ENCODE results near the gene NOTCH1. TPM values are rescaled to one million over a fixed set of nuclear protein-coding genes. Genes with fewer than 3 reads are reported as not detected.

The NOTCH1 gene
- total and polyA plus RNA-seq, 2 donors (not counting 1 experiment from before 2014, with no cell fraction given): 3.3 to 10.9 TPM

DNA sequence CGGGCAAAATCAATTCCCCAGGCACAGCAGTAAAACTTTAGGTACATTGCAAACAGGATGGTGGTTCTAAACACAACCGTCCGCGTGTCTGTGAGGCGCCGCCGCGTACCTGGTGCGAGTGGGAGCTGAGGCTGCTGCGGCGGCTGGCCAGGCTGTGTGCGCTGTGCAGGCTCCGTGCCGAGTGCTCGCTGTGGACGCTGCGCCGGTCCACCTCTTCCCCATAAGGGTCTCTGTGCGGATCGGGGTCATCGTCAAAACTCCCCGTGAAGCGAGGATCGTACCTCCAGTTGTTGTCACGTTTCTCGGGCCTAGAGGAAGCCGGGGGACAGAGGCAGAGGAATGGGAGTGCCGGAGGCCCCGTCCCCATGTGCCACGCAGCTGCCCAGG, 79.7 kb downstream of the NOTCH1 start:
- H3K27me3 ChIP-seq (ENCODE audit: control insufficient read depth, insufficient read depth, low read length): no peaks in the 10 kb centered on the region
- no peaks in the 10 kb centered on the region for H4K20me1 ChIP-seq (ENCODE audit: control insufficient read depth, extremely low read depth, insufficient read depth, low read length)
- no peak overlapping the region for H3K9ac ChIP-seq (ENCODE audit: insufficient read depth, low read length)
- H2AFZ ChIP-seq (ENCODE audit: low read length): no peak overlapping the region
- no peaks in the 10 kb centered on the region for H3K9me3 ChIP-seq (ENCODE audit: control insufficient read depth, insufficient read depth, low read depth, low read length)
- TF ChIP-seq, protein P1, sequence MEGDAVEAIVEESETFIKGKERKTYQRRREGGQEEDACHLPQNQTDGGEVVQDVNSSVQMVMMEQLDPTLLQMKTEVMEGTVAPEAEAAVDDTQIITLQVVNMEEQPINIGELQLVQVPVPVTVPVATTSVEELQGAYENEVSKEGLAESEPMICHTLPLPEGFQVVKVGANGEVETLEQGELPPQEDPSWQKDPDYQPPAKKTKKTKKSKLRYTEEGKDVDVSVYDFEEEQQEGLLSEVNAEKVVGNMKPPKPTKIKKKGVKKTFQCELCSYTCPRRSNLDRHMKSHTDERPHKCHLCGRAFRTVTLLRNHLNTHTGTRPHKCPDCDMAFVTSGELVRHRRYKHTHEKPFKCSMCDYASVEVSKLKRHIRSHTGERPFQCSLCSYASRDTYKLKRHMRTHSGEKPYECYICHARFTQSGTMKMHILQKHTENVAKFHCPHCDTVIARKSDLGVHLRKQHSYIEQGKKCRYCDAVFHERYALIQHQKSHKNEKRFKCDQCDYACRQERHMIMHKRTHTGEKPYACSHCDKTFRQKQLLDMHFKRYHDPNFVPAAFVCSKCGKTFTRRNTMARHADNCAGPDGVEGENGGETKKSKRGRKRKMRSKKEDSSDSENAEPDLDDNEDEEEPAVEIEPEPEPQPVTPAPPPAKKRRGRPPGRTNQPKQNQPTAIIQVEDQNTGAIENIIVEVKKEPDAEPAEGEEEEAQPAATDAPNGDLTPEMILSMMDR (conservative IDR thresholded peaks at IDR 0.05 in 1 of 2, IDR thresholded peaks at IDR 0.05 in 1 of 2; ENCODE audit: low read depth in 1 of 2, low read length in 2 of 2): no peak
- TF ChIP-seq EZH2 (IDR thresholded peaks at IDR 0.05; ENCODE audit: low read length, missing control alignments): no peak
- no peak overlapping the region for H3K4me3 ChIP-seq (replicated peaks in 1 of 4; ENCODE audit: control extremely low read depth in 1 of 4, insufficient read depth in 1 of 4, low read depth in 3 of 4, low read length in 4 of 4)
- no peak overlapping the region for H3K27ac ChIP-seq (ENCODE audit: insufficient read depth, low read length)
- H3K4me2 ChIP-seq (ENCODE audit: extremely low read depth, insufficient read depth, low read length): no peak overlapping the region
- H3K4me1 ChIP-seq (ENCODE audit: control insufficient read depth, extremely low read depth, insufficient read depth, low read length): no peaks in the 10 kb centered on the region
- peaks cover 46% of the 10 kb centered on the region for H3K36me3 ChIP-seq (ENCODE audit: control insufficient read depth, insufficient read depth, low read length)
- peaks cover 10% of the 10 kb centered on the region for H3K79me2 ChIP-seq (ENCODE audit: control insufficient read depth, insufficient read depth, low read length)
- DNase-seq (ENCODE audit: low read depth in 2 of 2): no peak

DNA sequence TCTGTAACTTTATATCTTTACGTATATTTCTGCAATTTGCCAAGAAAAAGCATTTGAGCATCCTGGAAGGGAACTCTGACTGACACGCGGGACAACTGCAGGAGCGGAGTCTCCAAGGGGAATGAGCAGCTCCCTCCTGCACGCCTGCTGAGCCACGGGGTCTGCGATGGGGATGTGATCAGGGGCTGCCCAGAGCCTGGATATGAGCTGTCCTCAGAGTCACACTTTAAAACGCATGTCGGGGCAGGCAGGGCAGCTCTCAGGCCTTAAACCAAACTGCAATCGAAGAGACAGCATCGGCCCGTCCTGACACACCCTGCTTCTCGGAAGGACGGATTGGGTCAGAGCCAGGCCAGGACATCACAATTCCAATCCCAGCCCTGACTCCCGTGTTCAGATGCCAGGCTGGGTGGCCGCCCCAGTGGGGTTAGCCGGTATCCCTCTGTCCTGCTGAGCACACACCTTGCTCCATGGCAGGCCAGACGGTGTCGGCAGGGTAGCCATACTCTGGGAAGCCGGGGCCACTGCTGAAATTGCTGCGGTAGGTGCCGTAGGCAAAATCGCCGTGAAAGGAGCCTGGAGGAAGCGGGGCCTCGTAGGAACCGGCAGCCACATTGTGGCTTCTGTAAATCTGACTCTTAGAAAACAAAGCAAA, 80.2 kb downstream of the NOTCH1 start:
- Histone ChIP-seq H2AFZ (ENCODE audit: low read length) (no peak overlapping the region), H3K9ac (ENCODE audit: insufficient read depth, low read length) (no peak overlapping the region), H3K27me3 (ENCODE audit: control insufficient read depth, insufficient read depth, low read length) (no peaks in the 10 kb centered on the region), H3K4me3 (replicated peaks in 1 of 4; ENCODE audit: control extremely low read depth in 1 of 4, insufficient read depth in 1 of 4, low read depth in 3 of 4, low read length in 4 of 4) (no peak overlapping the region), H3K9me3 (ENCODE audit: control insufficient read depth, insufficient read depth, low read depth, low read length) (no peaks in the 10 kb centered on the region), H4K20me1 (ENCODE audit: control insufficient read depth, extremely low read depth, insufficient read depth, low read length) (no peaks in the 10 kb centered on the region), H3K4me1 (ENCODE audit: control insufficient read depth, extremely low read depth, insufficient read depth, low read length) (no peaks in the 10 kb centered on the region), H3K79me2 (ENCODE audit: control insufficient read depth, insufficient read depth, low read length) (peaks cover 6% of the 10 kb centered on the region), H3K4me2 (ENCODE audit: extremely low read depth, insufficient read depth, low read length) (no peak overlapping the region), H3K36me3 (ENCODE audit: control insufficient read depth, insufficient read depth, low read length) (peaks cover 47% of the 10 kb centered on the region), H3K27ac (ENCODE audit: insufficient read depth, low read length) (no peak overlapping the region)
- no peak for DNase-seq (ENCODE audit: low read depth in 2 of 2)
- no peak for TF ChIP-seq EZH2 (IDR thresholded peaks at IDR 0.05; ENCODE audit: low read length, missing control alignments)
- TF ChIP-seq, protein P1 (conservative IDR thresholded peaks at IDR 0.05 in 1 of 2, IDR thresholded peaks at IDR 0.05 in 1 of 2; ENCODE audit: low read depth in 1 of 2, low read length in 2 of 2): no peak

DNA sequence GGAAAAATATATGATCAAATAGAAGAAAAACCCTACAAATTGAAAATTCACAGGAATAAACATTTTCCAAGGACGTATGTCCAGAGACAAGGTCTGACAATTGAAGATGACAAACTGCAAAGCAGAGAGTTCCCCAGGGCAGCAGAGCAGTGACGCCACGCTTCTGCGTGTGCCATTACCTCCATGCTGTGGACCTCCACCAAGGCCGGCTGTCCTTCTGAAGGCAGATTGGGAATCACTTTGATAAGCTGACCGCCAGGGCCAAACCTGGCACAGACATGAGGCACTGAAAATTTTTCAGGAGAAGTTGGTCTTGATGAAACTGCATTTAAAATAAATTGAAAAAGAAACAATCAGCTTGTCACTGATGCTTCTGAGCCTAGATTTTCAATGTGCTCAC, 81.6 kb downstream of the NOTCH1 start:
- DNase-seq (ENCODE audit: low read depth in 2 of 2): no peak
- Histone ChIP-seq H3K4me1 (ENCODE audit: control insufficient read depth, extremely low read depth, insufficient read depth, low read length) (no peaks in the 10 kb centered on the region), H3K9me3 (ENCODE audit: control insufficient read depth, insufficient read depth, low read depth, low read length) (no peaks in the 10 kb centered on the region), H4K20me1 (ENCODE audit: control insufficient read depth, extremely low read depth, insufficient read depth, low read length) (no peaks in the 10 kb centered on the region), H2AFZ (ENCODE audit: low read length) (no peak overlapping the region), H3K36me3 (ENCODE audit: control insufficient read depth, insufficient read depth, low read length) (peaks cover 45% of the 10 kb centered on the region), H3K4me2 (ENCODE audit: extremely low read depth, insufficient read depth, low read length) (no peak overlapping the region), H3K4me3 (replicated peaks in 1 of 4; ENCODE audit: control extremely low read depth in 1 of 4, insufficient read depth in 1 of 4, low read depth in 3 of 4, low read length in 4 of 4) (no peak overlapping the region), H3K79me2 (ENCODE audit: control insufficient read depth, insufficient read depth, low read length) (no peaks in the 10 kb centered on the region), H3K9ac (ENCODE audit: insufficient read depth, low read length) (no peak overlapping the region), H3K27ac (ENCODE audit: insufficient read depth, low read length) (no peak overlapping the region), H3K27me3 (ENCODE audit: control insufficient read depth, insufficient read depth, low read length) (no peaks in the 10 kb centered on the region)
- TF ChIP-seq EZH2 (IDR thresholded peaks at IDR 0.05; ENCODE audit: low read length, missing control alignments): no peak
- TF ChIP-seq, protein P1 (conservative IDR thresholded peaks at IDR 0.05 in 1 of 2, IDR thresholded peaks at IDR 0.05 in 1 of 2; ENCODE audit: low read depth in 1 of 2, low read length in 2 of 2): no peak
